ENCODE measurements around the gene SSU72. TPM values are rescaled to one million over a fixed set of nuclear protein-coding genes. Genes with fewer than 3 reads are reported as not detected.

Gene SSU72
- total RNA-seq, 6 experiments from 2014 or later, result 46.6 to 72.6 (median 63.8) TPM

DNA sequence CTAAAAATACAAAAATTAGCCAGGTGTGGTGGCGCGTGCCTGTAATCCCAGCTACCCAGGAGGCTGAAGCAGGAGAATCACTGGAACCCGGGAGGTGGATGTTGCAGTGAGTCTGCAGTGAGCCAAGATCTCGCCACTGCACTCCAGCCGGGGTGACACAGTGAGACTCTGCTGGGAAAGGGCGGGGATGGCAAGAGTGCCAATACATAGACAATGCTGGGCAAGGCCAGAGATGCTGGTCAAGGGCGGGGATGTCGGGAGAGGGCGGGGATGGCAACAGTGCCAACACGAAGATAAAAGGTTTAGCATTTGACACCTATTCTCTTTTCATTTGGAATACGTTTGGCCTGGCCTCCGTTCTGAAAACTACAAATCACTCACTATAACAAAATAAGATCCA lies 11.0 kb downstream of the SSU72 start:
- TF ChIP-seq, protein P1, sequence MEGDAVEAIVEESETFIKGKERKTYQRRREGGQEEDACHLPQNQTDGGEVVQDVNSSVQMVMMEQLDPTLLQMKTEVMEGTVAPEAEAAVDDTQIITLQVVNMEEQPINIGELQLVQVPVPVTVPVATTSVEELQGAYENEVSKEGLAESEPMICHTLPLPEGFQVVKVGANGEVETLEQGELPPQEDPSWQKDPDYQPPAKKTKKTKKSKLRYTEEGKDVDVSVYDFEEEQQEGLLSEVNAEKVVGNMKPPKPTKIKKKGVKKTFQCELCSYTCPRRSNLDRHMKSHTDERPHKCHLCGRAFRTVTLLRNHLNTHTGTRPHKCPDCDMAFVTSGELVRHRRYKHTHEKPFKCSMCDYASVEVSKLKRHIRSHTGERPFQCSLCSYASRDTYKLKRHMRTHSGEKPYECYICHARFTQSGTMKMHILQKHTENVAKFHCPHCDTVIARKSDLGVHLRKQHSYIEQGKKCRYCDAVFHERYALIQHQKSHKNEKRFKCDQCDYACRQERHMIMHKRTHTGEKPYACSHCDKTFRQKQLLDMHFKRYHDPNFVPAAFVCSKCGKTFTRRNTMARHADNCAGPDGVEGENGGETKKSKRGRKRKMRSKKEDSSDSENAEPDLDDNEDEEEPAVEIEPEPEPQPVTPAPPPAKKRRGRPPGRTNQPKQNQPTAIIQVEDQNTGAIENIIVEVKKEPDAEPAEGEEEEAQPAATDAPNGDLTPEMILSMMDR (IDR thresholded peaks at IDR 0.05), result no peak
- TF ChIP-seq POLR2A (IDR thresholded peaks at IDR 0.05), result no peak
- intact Hi-C loops (cut with DNase I), result no loop called here
- ATAC-seq, result no peak
- peaks cover 0 to 13% (median 0%) of the 10 kb centered on the region in 4 donors for H3K4me1 ChIP-seq
- peaks cover 0 to 32% (median 18%) of the 10 kb centered on the region in 4 donors for H3K36me3 ChIP-seq
- no peak for DNase-seq
- no peak overlapping the region for H3K27ac ChIP-seq
- 96% methylated on average over 8 of the region's 12 CpGs for WGBS (ENCODE audit: insufficient coverage, low coverage, low lambda C conversion rate, missing lambda C conversion rate)
- no peaks in the 10 kb centered on the region for H3K27me3 ChIP-seq
- no peaks in the 10 kb centered on the region for H3K9me3 ChIP-seq
- H3K4me3 ChIP-seq, result no peak overlapping the region

DNA sequence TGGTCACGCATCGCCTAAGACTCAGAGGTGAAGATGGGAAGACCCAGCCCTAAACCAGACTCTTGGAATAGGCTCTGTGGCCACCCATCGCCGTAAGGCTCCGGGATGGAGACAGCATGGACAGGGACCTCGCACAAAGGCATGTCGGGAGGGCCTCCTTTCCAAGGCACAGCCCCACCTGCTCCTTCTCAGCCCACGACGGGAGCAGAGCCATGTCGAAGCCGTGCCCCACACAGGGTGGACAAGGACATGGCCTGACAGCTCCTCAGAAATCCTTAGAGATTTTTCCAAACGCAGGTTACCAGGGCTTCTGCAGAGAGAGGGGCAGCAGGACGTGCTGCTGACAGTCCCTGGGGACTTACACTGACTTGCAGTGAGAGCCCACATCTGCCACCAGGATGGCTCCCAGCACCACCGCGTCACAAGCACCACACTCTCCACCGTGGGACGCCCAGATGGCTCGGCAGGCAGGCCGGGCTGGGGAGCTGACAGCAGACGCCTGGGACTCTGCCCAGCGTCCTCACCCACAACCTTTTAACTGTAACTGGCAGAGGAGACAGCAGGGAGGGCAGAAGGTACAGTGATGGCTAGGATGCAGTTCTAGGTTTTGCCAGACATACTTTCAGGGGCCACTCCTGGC lies 12.0 kb downstream of the SSU72 start:
- WGBS (ENCODE audit: insufficient coverage, low coverage, low lambda C conversion rate, missing lambda C conversion rate), result 79% methylated on average over 4 of the region's 21 CpGs
- no peak for DNase-seq
- intact Hi-C loops (cut with DNase I), result no loop called here

DNA sequence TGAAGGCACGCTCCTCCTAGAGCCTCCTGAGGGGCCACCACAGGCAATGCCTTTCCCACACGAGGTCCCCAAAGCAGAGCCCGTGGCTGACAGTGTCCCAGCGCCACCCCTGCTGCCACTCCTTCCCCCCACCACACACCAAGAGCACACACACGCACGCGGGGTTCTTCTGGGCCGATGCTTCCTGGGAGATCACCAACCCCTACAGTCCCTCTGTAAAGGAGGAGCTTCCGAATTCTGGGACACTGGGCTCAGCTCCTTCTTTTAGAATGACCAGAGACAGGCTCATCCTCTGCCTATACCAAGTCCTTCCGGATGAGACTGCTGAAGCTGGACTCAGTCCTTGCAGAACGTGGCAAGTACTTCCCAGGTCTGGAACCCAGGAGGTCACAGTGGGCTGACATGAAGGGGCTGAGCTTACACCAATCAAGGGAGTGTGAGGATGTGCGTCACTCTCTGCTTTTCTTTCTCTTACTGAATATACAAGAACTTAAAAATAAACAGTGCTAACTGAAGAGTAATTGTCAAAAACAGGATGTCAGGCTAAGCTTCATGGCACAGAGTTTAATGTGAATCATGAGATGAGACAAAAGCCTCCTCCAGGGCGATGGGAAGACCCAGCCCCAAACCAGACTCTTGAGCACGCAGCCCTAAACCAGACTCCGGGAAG lies 12.7 kb downstream of the SSU72 start:
- DNase-seq (no peak), ATAC-seq (no peak)
- no peak overlapping the region for H3K27ac ChIP-seq
- no peaks in the 10 kb centered on the region for H3K27me3 ChIP-seq
- peaks cover 0 to 32% (median 18%) of the 10 kb centered on the region in 4 donors for H3K36me3 ChIP-seq
- no peak overlapping the region for H3K4me3 ChIP-seq
- peaks cover 0 to 10% (median 0%) of the 10 kb centered on the region in 4 donors for H3K4me1 ChIP-seq
- 74% methylated on average over 5 of the region's 15 CpGs for WGBS (ENCODE audit: insufficient coverage, low coverage, low lambda C conversion rate, missing lambda C conversion rate)
- TF ChIP-seq POLR2A (IDR thresholded peaks at IDR 0.05), result no peak
- TF ChIP-seq, protein P1 (IDR thresholded peaks at IDR 0.05), result no peak
- no peaks in the 10 kb centered on the region for H3K9me3 ChIP-seq
- intact Hi-C loops (cut with DNase I), result no loop called here

More for the DNA sequence above, 12.0 kb downstream of the SSU72 start:
- Histone ChIP-seq H3K27ac (no peak overlapping the region), H3K27me3 (no peaks in the 10 kb centered on the region), H3K9me3 (no peaks in the 10 kb centered on the region), H3K36me3 (peaks cover 0 to 32% (median 18%) of the 10 kb centered on the region in 4 donors), H3K4me3 (no peak overlapping the region), H3K4me1 (peaks cover 0 to 13% (median 0%) of the 10 kb centered on the region in 4 donors)
- no peak for ATAC-seq
- TF ChIP-seq POLR2A (IDR thresholded peaks at IDR 0.05), result no peak
- TF ChIP-seq, protein P1 (IDR thresholded peaks at IDR 0.05), result no peak

DNA sequence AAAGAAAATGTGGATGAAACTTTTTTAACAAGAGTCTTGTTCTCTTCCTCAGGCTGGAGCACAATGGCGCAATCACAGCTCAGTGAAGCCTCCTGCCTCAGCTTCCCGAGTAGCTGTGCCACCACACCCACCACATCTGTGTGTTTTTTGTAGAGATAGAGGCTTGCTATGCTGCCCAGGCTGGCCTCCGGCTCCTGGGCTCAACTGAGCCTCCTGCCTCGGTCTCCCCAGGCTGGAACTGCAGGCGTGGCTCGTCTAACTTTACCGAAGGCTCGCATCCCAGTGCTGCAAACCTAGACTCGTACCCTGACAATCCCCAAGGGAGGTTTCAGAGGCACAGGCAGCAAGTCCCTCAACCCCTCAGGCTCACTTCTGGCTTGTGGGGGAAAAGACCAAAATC lies 14.5 kb downstream of the SSU72 start:
- Histone ChIP-seq H3K4me3 (no peak overlapping the region), H3K36me3 (peaks cover 0 to 32% (median 18%) of the 10 kb centered on the region in 4 donors), H3K9me3 (no peaks in the 10 kb centered on the region), H3K27me3 (no peaks in the 10 kb centered on the region), H3K27ac (no peak overlapping the region), H3K4me1 (peaks cover 0 to 8% (median 0%) of the 10 kb centered on the region in 4 donors)
- ATAC-seq (no peak), DNase-seq (no peak)
- TF ChIP-seq POLR2A (IDR thresholded peaks at IDR 0.05), result no peak
- TF ChIP-seq, protein P1 (IDR thresholded peaks at IDR 0.05), result no peak
- intact Hi-C loops (cut with DNase I), result no loop called here
- WGBS (ENCODE audit: insufficient coverage, low coverage, low lambda C conversion rate, missing lambda C conversion rate), result 60% methylated on average over 2 of the region's 9 CpGs
